DOHH2 (cell line): ENCODE results near the gene PHLPP1.

Experiments used
- H3F3A ChIP-seq: fragments of 200-600 bp; sonication (generic), shearing (Covaris generic); 2 replicates; pipeline ENCODE4 v1.6.0; 2016; ENCODE audit warnings: antibody characterized with exemption, mild to moderate bottlenecking; ENCODE audit not compliant: control insufficient read depth, insufficient read depth
- H3K27ac ChIP-seq: fragments of 200-600 bp; sonication (generic); 2 replicates; pipeline ENCODE4 v1.5.1; 2014; ENCODE audit warnings: low read depth, mild to moderate bottlenecking, low read length, moderate library complexity
- H3K27me3 ChIP-seq: fragments of 200-600 bp; sonication (generic); 2 replicates; pipeline ENCODE4 v1.6.1; 2014; ENCODE audit warnings: mild to moderate bottlenecking, low read length, mixed read lengths; ENCODE audit not compliant: control insufficient read depth
- H3K36me3 ChIP-seq: fragments of 200-600 bp; sonication (generic); 2 replicates; pipeline ENCODE4 v1.6.1; 2014; ENCODE audit warnings: mild to moderate bottlenecking, low read length, moderate library complexity, mixed read lengths; ENCODE audit not compliant: control insufficient read depth
- H3K4me1 ChIP-seq: fragments of 200-600 bp; sonication (generic); 2 replicates; pipeline ENCODE4 v1.6.1; 2014; ENCODE audit warnings: mild to moderate bottlenecking, low read length, mixed read lengths; ENCODE audit not compliant: control insufficient read depth
- H3K4me2 ChIP-seq: fragments of 200-600 bp; sonication (generic); 2 replicates; pipeline ENCODE4 v1.6.0; 2014; ENCODE audit warnings: mild to moderate bottlenecking, low read length, moderate library complexity
- H3K4me3 ChIP-seq: fragments of 200-600 bp; sonication (generic); 2 replicates; pipeline ENCODE4 v1.5.1; 2014; ENCODE audit warnings: mild to moderate bottlenecking, low read length, mixed read lengths
- H3K79me2 ChIP-seq: fragments of 200-600 bp; sonication (generic); 2 replicates; pipeline ENCODE4 v1.6.1; 2014; ENCODE audit warnings: mild to moderate bottlenecking, low read length, mixed read lengths; ENCODE audit not compliant: control insufficient read depth
- H3K9me2 ChIP-seq: fragments of 200-600 bp; sonication (generic); replicated peaks from 2 replicates; pipeline ENCODE4 v1.6.1; 2014; ENCODE audit warnings: mild to moderate bottlenecking, low read length, mixed read lengths; ENCODE audit not compliant: control insufficient read depth
- H3K9me3 ChIP-seq: fragments of 200-600 bp; sonication (generic); 2 replicates; pipeline ENCODE4 v1.6.1; 2014; ENCODE audit warnings: antibody characterized with exemption, low read length, mixed read lengths; ENCODE audit not compliant: control insufficient read depth, insufficient read depth
- H4K20me1 ChIP-seq: fragments of 200-600 bp; sonication (generic); 2 replicates; pipeline ENCODE4 v1.6.0; 2014; ENCODE audit warnings: low read depth, mild to moderate bottlenecking, antibody characterized with exemption, low read length, moderate library complexity; ENCODE audit not compliant: control insufficient read depth, insufficient read depth
- CTCF ChIP-seq: fragments of 200-600 bp; sonication (generic); IDR thresholded peaks from one replicate; pipeline ENCODE4 v1.5.1; 2014; ENCODE audit warnings: antibody characterized with exemption, mild to moderate bottlenecking, low read depth, low read length; ENCODE audit not compliant: poor library complexity, severe bottlenecking
- EZH2phosphoT487 ChIP-seq: fragments of 200-600 bp; sonication (generic); IDR thresholded peaks from 2 replicates; pipeline ENCODE4 v1.6.1; 2017; ENCODE audit warnings: borderline replicate concordance, mild to moderate bottlenecking, antibody characterized with exemption, low read length, moderate library complexity, mixed read lengths

PHLPP1 gene

GRCh38 chr18:62846313-62846712, 131.0 kb downstream of the PHLPP1 start:
- no peaks in the 10 kb centered on the region for H3K9me3 ChIP-seq
- H3F3A ChIP-seq: no peaks in the 10 kb centered on the region
- no peaks in the 10 kb centered on the region for H4K20me1 ChIP-seq
- H3K79me2 ChIP-seq: no peaks in the 10 kb centered on the region
- H3K36me3 ChIP-seq: no peaks in the 10 kb centered on the region
- no peak for TF ChIP-seq CTCF
- TF ChIP-seq EZH2phosphoT487: no peak
- no peaks in the 10 kb centered on the region for H3K4me1 ChIP-seq
- no peaks in the 10 kb centered on the region for H3K9me2 ChIP-seq
- no peaks in the 10 kb centered on the region for H3K27me3 ChIP-seq
- H3K27ac ChIP-seq: no peak overlapping the region
- H3K4me3 ChIP-seq: no peak overlapping the region
- no peak overlapping the region for H3K4me2 ChIP-seq

DNA sequence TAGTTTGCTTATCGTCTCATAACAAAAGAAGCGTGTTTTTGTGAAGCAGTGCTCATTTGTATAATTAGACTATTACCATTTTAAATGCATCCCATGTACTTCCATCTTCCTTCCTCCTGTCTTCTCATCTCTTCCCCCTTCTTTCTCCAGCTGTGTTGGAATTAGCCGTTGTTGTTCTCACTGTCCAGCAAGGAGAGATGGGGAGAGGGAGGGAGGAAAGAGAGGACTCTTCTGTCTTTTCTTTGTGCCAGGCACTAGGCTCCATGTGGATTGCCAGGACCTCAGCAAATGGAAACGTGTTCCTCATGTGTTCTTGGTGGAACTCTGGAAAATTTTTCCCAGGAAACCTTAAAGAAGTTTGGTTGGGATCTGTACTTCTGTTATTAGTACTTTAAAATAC, 131.7 kb downstream of the PHLPP1 start:
- no peak overlapping the region for H3K27ac ChIP-seq
- H3K4me2 ChIP-seq: no peak overlapping the region
- H3K27me3 ChIP-seq: no peaks in the 10 kb centered on the region
- H3K9me3 ChIP-seq: no peaks in the 10 kb centered on the region
- H3F3A ChIP-seq: no peaks in the 10 kb centered on the region
- H3K9me2 ChIP-seq: no peaks in the 10 kb centered on the region
- H4K20me1 ChIP-seq: no peaks in the 10 kb centered on the region
- H3K36me3 ChIP-seq: no peaks in the 10 kb centered on the region
- no peaks in the 10 kb centered on the region for H3K4me1 ChIP-seq
- H3K79me2 ChIP-seq: no peaks in the 10 kb centered on the region
- TF ChIP-seq CTCF (no peak), EZH2phosphoT487 (no peak)
- H3K4me3 ChIP-seq: no peak overlapping the region

GRCh38 chr18:62848946-62849345, 133.6 kb downstream of the PHLPP1 start:
- no peak overlapping the region for H3K4me3 ChIP-seq
- no peaks in the 10 kb centered on the region for H3F3A ChIP-seq
- H3K27me3 ChIP-seq: no peaks in the 10 kb centered on the region
- no peaks in the 10 kb centered on the region for H3K4me1 ChIP-seq
- no peaks in the 10 kb centered on the region for H3K36me3 ChIP-seq
- H4K20me1 ChIP-seq: no peaks in the 10 kb centered on the region
- no peaks in the 10 kb centered on the region for H3K9me2 ChIP-seq
- no peak overlapping the region for H3K27ac ChIP-seq
- no peak overlapping the region for H3K4me2 ChIP-seq
- no peak for TF ChIP-seq EZH2phosphoT487
- TF ChIP-seq CTCF: no peak
- H3K79me2 ChIP-seq: no peaks in the 10 kb centered on the region
- H3K9me3 ChIP-seq: no peaks in the 10 kb centered on the region
